Calu3 (cell line): ENCODE results near the gene APOL1. TPM values are rescaled to one million over a fixed set of nuclear protein-coding genes. Genes with fewer than 3 reads are reported as not detected.

Experiments
- BruUV-seq: library from RNA; stranded (reverse); fragments of 400-500 nt; replicated peaks from 2 replicates; lab custom pipeline; 2021; lab: Mats Ljungman, UMichigan
- CTCF ChIA-PET: fragments of 300-600 bp; sonication (Branson Sonifier 250); formaldehyde crosslinking; loops from one replicate; lab custom pipeline; 2022; ENCODE audit warnings: antibody characterized with exemption; lab: Charles Lee
- DNase-seq: peaks from one replicate; pipeline ENCODE4 v3.0.0; 2022
- H3K27ac Mint-ChIP-seq: one replicate; pipeline ENCODE4 v1.8.0; 2022; ENCODE audit warnings: mixed read lengths; ENCODE audit not compliant: unreplicated experiment
- H3K27me3 Mint-ChIP-seq: one replicate; pipeline ENCODE4 v1.8.0; 2022; ENCODE audit warnings: mixed read lengths; ENCODE audit not compliant: unreplicated experiment
- H3K36me3 Mint-ChIP-seq: one replicate; pipeline ENCODE4 v1.8.0; 2022; ENCODE audit warnings: mild to moderate bottlenecking, moderate library complexity, mixed read lengths; ENCODE audit not compliant: insufficient read depth, unreplicated experiment
- H3K4me1 Mint-ChIP-seq: one replicate; pipeline ENCODE4 v1.8.0; 2022; ENCODE audit warnings: mild to moderate bottlenecking, low read depth, mixed read lengths; ENCODE audit not compliant: unreplicated experiment
- H3K4me3 Mint-ChIP-seq: one replicate; pipeline ENCODE4 v1.8.0; 2022; ENCODE audit warnings: mild to moderate bottlenecking, low read depth, moderate library complexity, mixed read lengths; ENCODE audit not compliant: unreplicated experiment
- H3K9me3 Mint-ChIP-seq: one replicate; pipeline ENCODE4 v1.8.0; 2022; ENCODE audit warnings: low read depth, mixed read lengths; ENCODE audit not compliant: unreplicated experiment
- CTCF ChIP-seq: fragments of 200-600 bp; IDR thresholded peaks from one replicate; pipeline ENCODE4 v1.8.0; 2022; ENCODE audit warnings: antibody characterized with exemption; ENCODE audit not compliant: unreplicated experiment
- intact Hi-C: fragments of 100-400 bp; cut with micrococcal nuclease; formaldehyde crosslinking; loops from one replicate; pipeline ENCODE4 v1.10.0; 2022; ENCODE audit not compliant: unreplicated experiment
- microRNA-seq: library from miRNA; unstranded; fragments of <30 nt; microRNA quantifications from one replicate; pipeline ENCODE4 v1.2.0, GENCODE V29; 2022
- total RNA-seq: library from RNA; stranded (reverse); gene quantifications from 2 replicates; pipeline ENCODE4 v1.2.3, GENCODE V29; 2022

The APOL1 gene
- total RNA-seq, 1 experiment from 2014 or later = 313 TPM

GRCh38 chr22:36316419-36316818 lies 63.5 kb downstream of the APOL1 start:
- intact Hi-C loops = no loop called here
- no peak for TF ChIP-seq CTCF
- Mint-ChIP-seq H3K4me3 (no peak overlapping the region), H3K27me3 (no peaks in the 10 kb centered on the region), H3K4me1 (no peaks in the 10 kb centered on the region), H3K36me3 (peaks cover 95% of the 10 kb centered on the region), H3K27ac (no peak overlapping the region), H3K9me3 (no peaks in the 10 kb centered on the region)
- no peak for DNase-seq
- no TSS peak for BruUV-seq
- CTCF ChIA-PET = interaction anchor here (0.6 to 1.2 kb wide), 3 partner anchors 11 to 170 kb away, joined by 3 to 4 read pairs (median 3); no protein-coding TSS in a partner anchor

Small RNAs within 50 kb of the gene (microRNA-seq; reads per million reads assigned to microRNA genes)
- gene MIR6819 = 1.4 reads per million

Other genes with a start within 250 kb of the APOL1 start
- 63.1 and 64.1 TPM in 2 replicates for gene RBFOX2, start 224.3 kb upstream of the APOL1 start, total RNA-seq
- gene APOL3, start 92.4 kb upstream of the APOL1 start, total RNA-seq = 7.7 and 16.9 TPM in 2 replicates
- gene APOL4, start 51.3 kb upstream of the APOL1 start, total RNA-seq = 1.5 and 4.3 TPM in 2 replicates
- 90.1 and 154 TPM in 2 replicates for gene APOL2, start 13.6 kb upstream of the APOL1 start, total RNA-seq
- gene MYH9, start 134.8 kb downstream of the APOL1 start, total RNA-seq = 526 and 606 TPM in 2 replicates
- 58.4 and 63.3 TPM in 2 replicates for gene TXN2, start 228.5 kb downstream of the APOL1 start, total RNA-seq